HepG2 (cell line): ENCODE data around the gene RNH1. TPM values are rescaled to one million over a fixed set of nuclear protein-coding genes. Genes with fewer than 3 reads are reported as not detected.

Experiments
- ATAC-seq: fragments of 200-7000 bp; cut with Tn5 transposase; 3 replicates; pipeline ENCODE4 v1.9.1; 2020; ENCODE audit warnings: mild to moderate bottlenecking, moderate library complexity
- BruUV-seq: library from RNA; stranded (reverse); fragments of 400-500 nt; replicated peaks from 2 replicates; lab custom pipeline; 2021; lab: Mats Ljungman, UMichigan
- CTCF ChIA-PET: fragments of 300-600 bp; formaldehyde crosslinking; extraction: SDS; loops from one replicate; lab custom pipeline; 2021; ENCODE audit warnings: low total read pairs, inconsistent platforms, low intra/inter-chr PET ratio; lab: Yijun Ruan, JAX
- POLR2A ChIA-PET: fragments of 350-600 bp; sonication (Branson Sonifier 250); formaldehyde crosslinking; loops from one replicate; lab custom pipeline; 2020; ENCODE audit warnings: antibody characterized with exemption, inconsistent platforms; lab: Yijun Ruan, JAX
- DNase-seq: peaks from one replicate; pipeline ENCODE4 v3.0.0-alpha.2; 2015; ENCODE audit warnings: low spot score
- FAIRE-seq: peaks from 3 replicates; lab custom pipeline; 2011; peaks lifted over from hg19 to GRCh38; lab: Jason Lieb, UNC
- H2AFZ ChIP-seq: one replicate; pipeline ENCODE4 v1.6.1; 2011; ENCODE audit warnings: low read length, inconsistent platforms
- H3K27ac ChIP-seq: fragments of 300-600 bp; 3 replicates; pipeline ENCODE4 v1.8.0; 2011; ENCODE audit warnings: mixed run types, mild to moderate bottlenecking, mixed read lengths, low read length, inconsistent platforms; ENCODE audit not compliant: insufficient read depth; ENCODE audit errors: extremely low read length
- H3K27me3 ChIP-seq, 2 experiments: fragments of 200-600 bp in 1 of 2; 2 replicates in 1 of 2; 3 replicates in 1 of 2; pipeline versions ENCODE4 v1.6.0 to v1.8.0; 2011; ENCODE audit warnings: low read length in 2 of 2, mild to moderate bottlenecking in 2 of 2, moderate library complexity in 2 of 2, inconsistent platforms in 1 of 2; ENCODE audit not compliant: insufficient read depth in 2 of 2, control insufficient read depth in 1 of 2
- H3K36me3 ChIP-seq, 2 experiments: fragments of 200-600 bp in 1 of 2; replicated peaks in 1 of 2; 2 replicates in 1 of 2; 3 replicates in 1 of 2; pipeline versions ENCODE4 v1.5.1 to v1.8.0; 2011; ENCODE audit warnings: low read length in 2 of 2, inconsistent platforms in 1 of 2; ENCODE audit not compliant: insufficient read depth in 2 of 2, control insufficient read depth in 1 of 2
- H3K4me1 ChIP-seq: 2 replicates; pipeline ENCODE4 v1.5.1; 2012; ENCODE audit warnings: low read length, inconsistent platforms; ENCODE audit not compliant: insufficient read depth
- H3K4me2 ChIP-seq: 2 replicates; pipeline ENCODE4 v1.6.0; 2011; ENCODE audit warnings: low read depth, low read length, inconsistent platforms
- H3K4me3 ChIP-seq, 3 experiments: fragments of 200-600 bp in 1 of 3; sonication (generic), shearing (Covaris generic) in 1 of 3; replicated peaks in 1 of 3; 2 replicates each; pipeline ENCODE4 v1.5.1; 2011 to 2016; ENCODE audit warnings: low read length in 3 of 3, inconsistent platforms in 2 of 3, low read depth in 2 of 3, mild to moderate bottlenecking in 2 of 3, control low read depth in 1 of 3, mixed read lengths in 1 of 3; ENCODE audit not compliant: insufficient read depth in 1 of 3
- H3K79me2 ChIP-seq: one replicate; pipeline ENCODE4 v1.6.1; 2011; ENCODE audit warnings: low read length, inconsistent platforms; ENCODE audit not compliant: insufficient read depth
- H3K9ac ChIP-seq: 2 replicates; pipeline ENCODE4 v1.6.0; 2011; ENCODE audit warnings: mild to moderate bottlenecking, low read depth, low read length, inconsistent platforms; ENCODE audit not compliant: insufficient read depth
- H3K9me3 ChIP-seq: 2 replicates; pipeline ENCODE4 v1.5.1; 2012; ENCODE audit warnings: mild to moderate bottlenecking, low read length
- H4K20me1 ChIP-seq: 2 replicates; pipeline ENCODE4 v1.6.0; 2011; ENCODE audit warnings: inconsistent platforms, mild to moderate bottlenecking, low read length, moderate library complexity; ENCODE audit not compliant: insufficient read depth
- ATAD3A ChIP-seq: sonication (generic); formaldehyde crosslinking; IDR thresholded peaks from 2 replicates; pipeline ENCODE4 v1.4.0; 2020; ENCODE audit warnings: missing genetic modification reagents
- ETV6 ChIP-seq: sonication (generic); formaldehyde crosslinking; conservative IDR thresholded peaks from 2 replicates; pipeline ENCODE4 v1.4.0; 2020; ENCODE audit warnings: missing genetic modification reagents
- KAT7 ChIP-seq: IDR thresholded peaks from 2 replicates; pipeline ENCODE4 v1.6.1; 2018; ENCODE audit warnings: borderline replicate concordance, missing compliant biosample characterization
- KDM1A ChIP-seq: IDR thresholded peaks from 2 replicates; pipeline ENCODE4 v1.6.1; 2016; ENCODE audit warnings: missing compliant biosample characterization
- KMT2B ChIP-seq: IDR thresholded peaks from 2 replicates; pipeline ENCODE4 v1.6.1; 2016; ENCODE audit warnings: missing genetic modification reagents, missing compliant biosample characterization
- REL ChIP-seq: sonication (generic); formaldehyde crosslinking; conservative IDR thresholded peaks from 2 replicates; pipeline ENCODE4 v1.8.0; 2022; ENCODE audit warnings: mild to moderate bottlenecking, missing genetic modification reagents, moderate library complexity
- SIN3B ChIP-seq: fragments of 150-350 bp; IDR thresholded peaks from 2 replicates; pipeline ENCODE4 v1.6.1; 2014; ENCODE audit warnings: low read length
- ZBTB7B ChIP-seq: sonication (generic); formaldehyde crosslinking; IDR thresholded peaks from 2 replicates; pipeline ENCODE4 v1.4.0; 2020; ENCODE audit warnings: missing genetic modification reagents
- ZNF761 ChIP-seq: sonication (generic); formaldehyde crosslinking; conservative IDR thresholded peaks from 2 replicates; pipeline ENCODE4 v1.4.0; 2020; ENCODE audit warnings: mild to moderate bottlenecking, missing genetic modification reagents
- WGBS: methylation state at CpG from one replicate; pipeline ENCODE4 v1.1.6; 2017; ENCODE audit warnings: low lambda C conversion rate; 5-methylcytosine and 5-hydroxymethylcytosine counted together
- in situ Hi-C: cut with HindIII; loops from 2 replicates; pipeline ENCODE4 v1.10.0; 2017; ENCODE audit warnings: low pct_unique_long_range_greater_than_20kb; ENCODE audit not compliant: extremely low pct_ligation_motif_present
- intact Hi-C: fragments of 100-400 bp; cut with micrococcal nuclease; formaldehyde crosslinking; loops from one replicate; pipeline ENCODE4 v1.10.0; 2022; ENCODE audit not compliant: unreplicated experiment
- polyA plus RNA-seq, 8 experiments: library from polyadenylated mRNA; depleted of rRNA in 3 of 8; stranded (reverse) in 7 of 8; unstranded in 1 of 8; fragments of >200 nt; fragmentation: Illumina TruSeq in 4 of 8; extraction: Trizol in 4 of 8; gene quantifications; 2 replicates each; pipeline versions ENCODE4 v1.2.1 to v1.2.3, GENCODE V29; 2011 to 2016; ENCODE audit warnings: low read depth in 4 of 8, missing spikeins in 1 of 8, mixed read lengths in 1 of 8; ENCODE audit not compliant: insufficient read depth in 1 of 8
- total RNA-seq, 5 experiments: library from RNA; depleted of rRNA; stranded (reverse); fragments of >200 nt; fragmentation: Illumina TruSeq; extraction: Trizol; gene quantifications; 2 replicates each; pipeline ENCODE4 v1.2.3, GENCODE V29; 2016; ENCODE audit warnings: low read depth in 1 of 5
- TF ChIP-seq, protein P1 (sequence below): sonication (generic); formaldehyde crosslinking; IDR thresholded peaks from 2 replicates; pipeline ENCODE4 v1.4.0; 2020; ENCODE audit warnings: missing genetic modification reagents
- TF ChIP-seq, protein P2 (sequence below): IDR thresholded peaks from 2 replicates; pipeline ENCODE4 v1.6.1; 2016; ENCODE audit warnings: missing compliant biosample characterization, missing genetic modification reagents, borderline replicate concordance
- TF ChIP-seq, protein P3 (sequence below): fragments of 450-650 bp; IDR thresholded peaks from 2 replicates; pipeline ENCODE4 v1.6.1; 2017; ENCODE audit warnings: mild to moderate bottlenecking

Gene RNH1
- total and polyA plus RNA-seq, 2 of the 13 experiments (the other 11 are each of a cell fraction or from before 2014, with no cell fraction given), result 36.0 to 74.1 TPM

- peak; percentile 69 for FAIRE-seq
- BruUV-seq, result no TSS peak
- peak; percentile 78 for TF ChIP-seq KDM1A (CRISPR knock-in tag)
- TF ChIP-seq SIN3B, result no peak
- TF ChIP-seq ZBTB7B, result peak; percentile 88
- TF ChIP-seq ETV6 (CRISPR knock-in tag), result no peak; the same call in 1 of the 2 replicates
- TF ChIP-seq, protein P1, sequence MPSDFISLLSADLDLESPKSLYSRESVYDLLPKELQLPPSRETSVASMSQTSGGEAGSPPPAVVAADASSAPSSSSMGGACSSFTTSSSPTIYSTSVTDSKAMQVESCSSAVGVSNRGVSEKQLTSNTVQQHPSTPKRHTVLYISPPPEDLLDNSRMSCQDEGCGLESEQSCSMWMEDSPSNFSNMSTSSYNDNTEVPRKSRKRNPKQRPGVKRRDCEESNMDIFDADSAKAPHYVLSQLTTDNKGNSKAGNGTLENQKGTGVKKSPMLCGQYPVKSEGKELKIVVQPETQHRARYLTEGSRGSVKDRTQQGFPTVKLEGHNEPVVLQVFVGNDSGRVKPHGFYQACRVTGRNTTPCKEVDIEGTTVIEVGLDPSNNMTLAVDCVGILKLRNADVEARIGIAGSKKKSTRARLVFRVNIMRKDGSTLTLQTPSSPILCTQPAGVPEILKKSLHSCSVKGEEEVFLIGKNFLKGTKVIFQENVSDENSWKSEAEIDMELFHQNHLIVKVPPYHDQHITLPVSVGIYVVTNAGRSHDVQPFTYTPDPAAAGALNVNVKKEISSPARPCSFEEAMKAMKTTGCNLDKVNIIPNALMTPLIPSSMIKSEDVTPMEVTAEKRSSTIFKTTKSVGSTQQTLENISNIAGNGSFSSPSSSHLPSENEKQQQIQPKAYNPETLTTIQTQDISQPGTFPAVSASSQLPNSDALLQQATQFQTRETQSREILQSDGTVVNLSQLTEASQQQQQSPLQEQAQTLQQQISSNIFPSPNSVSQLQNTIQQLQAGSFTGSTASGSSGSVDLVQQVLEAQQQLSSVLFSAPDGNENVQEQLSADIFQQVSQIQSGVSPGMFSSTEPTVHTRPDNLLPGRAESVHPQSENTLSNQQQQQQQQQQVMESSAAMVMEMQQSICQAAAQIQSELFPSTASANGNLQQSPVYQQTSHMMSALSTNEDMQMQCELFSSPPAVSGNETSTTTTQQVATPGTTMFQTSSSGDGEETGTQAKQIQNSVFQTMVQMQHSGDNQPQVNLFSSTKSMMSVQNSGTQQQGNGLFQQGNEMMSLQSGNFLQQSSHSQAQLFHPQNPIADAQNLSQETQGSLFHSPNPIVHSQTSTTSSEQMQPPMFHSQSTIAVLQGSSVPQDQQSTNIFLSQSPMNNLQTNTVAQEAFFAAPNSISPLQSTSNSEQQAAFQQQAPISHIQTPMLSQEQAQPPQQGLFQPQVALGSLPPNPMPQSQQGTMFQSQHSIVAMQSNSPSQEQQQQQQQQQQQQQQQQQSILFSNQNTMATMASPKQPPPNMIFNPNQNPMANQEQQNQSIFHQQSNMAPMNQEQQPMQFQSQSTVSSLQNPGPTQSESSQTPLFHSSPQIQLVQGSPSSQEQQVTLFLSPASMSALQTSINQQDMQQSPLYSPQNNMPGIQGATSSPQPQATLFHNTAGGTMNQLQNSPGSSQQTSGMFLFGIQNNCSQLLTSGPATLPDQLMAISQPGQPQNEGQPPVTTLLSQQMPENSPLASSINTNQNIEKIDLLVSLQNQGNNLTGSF, result no peak; the same call in 1 of the 2 replicates
- peak; percentile 80; the same call in 1 of the 2 replicates for TF ChIP-seq KAT7
- TF ChIP-seq, protein P2, sequence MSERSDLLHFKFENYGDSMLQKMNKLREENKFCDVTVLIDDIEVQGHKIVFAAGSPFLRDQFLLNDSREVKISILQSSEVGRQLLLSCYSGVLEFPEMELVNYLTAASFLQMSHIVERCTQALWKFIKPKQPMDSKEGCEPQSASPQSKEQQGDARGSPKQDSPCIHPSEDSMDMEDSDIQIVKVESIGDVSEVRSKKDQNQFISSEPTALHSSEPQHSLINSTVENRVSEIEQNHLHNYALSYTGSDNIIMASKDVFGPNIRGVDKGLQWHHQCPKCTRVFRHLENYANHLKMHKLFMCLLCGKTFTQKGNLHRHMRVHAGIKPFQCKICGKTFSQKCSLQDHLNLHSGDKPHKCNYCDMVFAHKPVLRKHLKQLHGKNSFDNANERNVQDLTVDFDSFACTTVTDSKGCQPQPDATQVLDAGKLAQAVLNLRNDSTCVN (CRISPR knock-in tag), result no peak; the same call in 1 of the 2 replicates
- TF ChIP-seq, protein P3, sequence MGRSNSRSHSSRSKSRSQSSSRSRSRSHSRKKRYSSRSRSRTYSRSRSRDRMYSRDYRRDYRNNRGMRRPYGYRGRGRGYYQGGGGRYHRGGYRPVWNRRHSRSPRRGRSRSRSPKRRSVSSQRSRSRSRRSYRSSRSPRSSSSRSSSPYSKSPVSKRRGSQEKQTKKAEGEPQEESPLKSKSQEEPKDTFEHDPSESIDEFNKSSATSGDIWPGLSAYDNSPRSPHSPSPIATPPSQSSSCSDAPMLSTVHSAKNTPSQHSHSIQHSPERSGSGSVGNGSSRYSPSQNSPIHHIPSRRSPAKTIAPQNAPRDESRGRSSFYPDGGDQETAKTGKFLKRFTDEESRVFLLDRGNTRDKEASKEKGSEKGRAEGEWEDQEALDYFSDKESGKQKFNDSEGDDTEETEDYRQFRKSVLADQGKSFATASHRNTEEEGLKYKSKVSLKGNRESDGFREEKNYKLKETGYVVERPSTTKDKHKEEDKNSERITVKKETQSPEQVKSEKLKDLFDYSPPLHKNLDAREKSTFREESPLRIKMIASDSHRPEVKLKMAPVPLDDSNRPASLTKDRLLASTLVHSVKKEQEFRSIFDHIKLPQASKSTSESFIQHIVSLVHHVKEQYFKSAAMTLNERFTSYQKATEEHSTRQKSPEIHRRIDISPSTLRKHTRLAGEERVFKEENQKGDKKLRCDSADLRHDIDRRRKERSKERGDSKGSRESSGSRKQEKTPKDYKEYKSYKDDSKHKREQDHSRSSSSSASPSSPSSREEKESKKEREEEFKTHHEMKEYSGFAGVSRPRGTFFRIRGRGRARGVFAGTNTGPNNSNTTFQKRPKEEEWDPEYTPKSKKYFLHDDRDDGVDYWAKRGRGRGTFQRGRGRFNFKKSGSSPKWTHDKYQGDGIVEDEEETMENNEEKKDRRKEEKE, result no peak
- no peak for TF ChIP-seq REL (CRISPR knock-in tag)
- no peak for TF ChIP-seq ATAD3A
- TF ChIP-seq ZNF761 (CRISPR knock-in tag), result 0 out of 2 replicates have a peak, but pooled peaks have one; percentile 37
- peak; percentile 56; the same call in 1 of the 2 replicates for TF ChIP-seq KMT2B (CRISPR knock-in tag)
These were observed 58.9 kb downstream of the RNH1 start for GRCh38 chr11:447923-448731.

More at GRCh38 chr11:447923-448731, 58.9 kb downstream of the RNH1 start:
- Histone ChIP-seq H3K9ac (peak overlapping the region; percentile 70), H3K4me3 (peak overlapping the region; percentile 53 to 89 (median 56)), H3K9me3 (no peaks in the 10 kb centered on the region), H3K4me2 (peak overlapping the region; percentile 87), H3K27me3 (no peaks in the 10 kb centered on the region; a peak in 1 of 5 replicates), H3K36me3 (peaks cover 4 to 11% of the 10 kb centered on the region in 2 experiments), H4K20me1 (no peaks in the 10 kb centered on the region), H3K79me2 (peaks cover 22% of the 10 kb centered on the region), H3K27ac (peak overlapping the region; percentile 73), H3K4me1 (peaks cover 69% of the 10 kb centered on the region), H2AFZ (no peak overlapping the region)
- peak; percentile 58 for ATAC-seq
- peak; percentile 85 for DNase-seq
- in situ Hi-C loops (no loop called here), intact Hi-C loops (loop anchor here (5.0 kb wide), 1 partner anchor 41 kb away; no protein-coding TSS in a partner anchor)
- WGBS, result 9% methylated on average over 22 of the region's 55 CpGs
- ChIA-PET CTCF (interaction anchor here (0.9 to 4.4 kb wide), 3 partner anchors 8 to 70 kb away, joined by 3 to 20 read pairs (median 3); no protein-coding TSS in a partner anchor), POLR2A (interaction anchor here (0.6 to 3.9 kb wide), 15 partner anchors 8 to 257 kb away, joined by 3 to 31 read pairs (median 5); partner anchors contain the start of genes BET1L, PKP3, RIC8A and RNH1)
